Measurements from ENCODE around the gene UBR2. TPM values are rescaled to one million over a fixed set of nuclear protein-coding genes. Genes with fewer than 3 reads are reported as not detected.
A peak's percentile ranks its signal among the peaks of the same experiment; 100 is the strongest.

The UBR2 gene
- 10 to 100 TPM; 13.4 to 38.9 (median 19.0) TPM for total RNA-seq

GRCh38 chr6:42563697-42564505, at the start of gene UBR2:
TSS of gene UBR2 (plus strand) at chr6:42564029. CDS start at chr6:42564320, 291 bp downstream.
- in situ Hi-C loops (cut with MboI; ENCODE audit: low pct_unique_long_range_greater_than_20kb in 2 of 9, low sequenced_read_pairs in 9 of 9, unreplicated experiment in 9 of 9), result loop anchor here in 1 of 9 experiments (25.0 kb wide), 1 partner anchor 477 kb away; no protein-coding TSS in a partner anchor
- ATAC-seq (replicated peaks in 6 of 8), result peak; percentile 86 to 98 (median 98)
- peak within 1 kb of the TSS; percentile 63 to 92 (median 68) for H3K4me3 ChIP-seq
- peaks cover 0 to 4% of the 10 kb centered on the region in 2 donors for H3K4me1 ChIP-seq (replicated peaks in 1 of 2)
- H3K27ac ChIP-seq, result peak within 1 kb of the TSS; percentile 80 to 92
- WGBS, 10 experiments, result 0 to 4% (median 0%) methylated on average over 1 to 14 of the region's 50 CpGs; no CpG with 5 or more reads in 2 of the 10 experiments

- H3K4me3 ChIP-seq, result no peak overlapping the region
- H3K4me1 ChIP-seq (replicated peaks in 1 of 2), result no peaks in the 10 kb centered on the region
- in situ Hi-C loops (cut with MboI; ENCODE audit: low pct_unique_long_range_greater_than_20kb in 2 of 9, low sequenced_read_pairs in 9 of 9, unreplicated experiment in 9 of 9), result no loop called here
- no peak for ATAC-seq (replicated peaks in 6 of 8)
- 33 to 100% (median 98%) methylated on average over 1 of the region's 1 CpG for WGBS, 10 experiments
- no peak overlapping the region for H3K27ac ChIP-seq
Measured at GRCh38 chr6:42514745-42515144, 49.1 kb upstream of the UBR2 start.

DNA sequence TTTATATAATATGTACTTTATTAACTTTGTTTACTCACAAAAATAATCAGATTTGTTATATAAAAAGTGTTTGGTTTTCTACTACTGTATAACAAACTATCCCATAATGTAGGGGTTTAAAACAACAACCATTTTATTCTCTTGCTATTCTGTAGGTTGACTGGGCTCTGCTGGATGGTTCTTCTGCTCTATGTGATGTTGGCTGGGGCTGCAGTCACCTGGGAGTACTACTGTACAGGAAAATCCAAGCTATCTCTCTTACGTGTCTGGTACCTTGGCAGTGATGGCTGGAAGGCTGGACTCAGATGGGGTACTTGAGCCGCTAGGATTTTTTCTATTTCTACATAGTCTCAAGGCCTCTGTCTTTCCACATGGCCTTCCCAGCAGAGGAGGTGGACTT, 44.0 kb upstream of the UBR2 start:
- Histone ChIP-seq H3K27ac (no peak overlapping the region), H3K4me1 (replicated peaks in 1 of 2) (no peaks in the 10 kb centered on the region), H3K4me3 (no peak overlapping the region)
- ATAC-seq (replicated peaks in 6 of 8), result no peak
- WGBS, 10 experiments, result 83 to 100% (median 100%) methylated on average over 1 to 2 of the region's 2 CpGs; no CpG with 5 or more reads in 5 of the 10 experiments
- in situ Hi-C loops (cut with MboI; ENCODE audit: low pct_unique_long_range_greater_than_20kb in 2 of 9, low sequenced_read_pairs in 9 of 9, unreplicated experiment in 9 of 9), result no loop called here

- in situ Hi-C loops (cut with MboI; ENCODE audit: low pct_unique_long_range_greater_than_20kb in 2 of 9, low sequenced_read_pairs in 9 of 9, unreplicated experiment in 9 of 9), result no loop called here
- peak in 3 of 8 experiments; percentile 43 to 77 (median 69) for ATAC-seq (replicated peaks in 6 of 8)
- H3K4me1 ChIP-seq (replicated peaks in 1 of 2), result no peaks in the 10 kb centered on the region
- no peak overlapping the region for H3K4me3 ChIP-seq
- H3K27ac ChIP-seq, result no peak overlapping the region
- WGBS, 10 experiments, result 3 to 100% (median 80%) methylated on average over 1 to 6 of the region's 6 CpGs
Measured at GRCh38 chr6:42520786-42521607, 42.8 kb upstream of the UBR2 start.

- no peak overlapping the region for H3K27ac ChIP-seq
- 60 to 100% (median 90%) methylated on average over 1 to 2 of the region's 2 CpGs; no CpG with 5 or more reads in 3 of the 10 experiments for WGBS, 10 experiments
- in situ Hi-C loops (cut with MboI; ENCODE audit: low pct_unique_long_range_greater_than_20kb in 2 of 9, low sequenced_read_pairs in 9 of 9, unreplicated experiment in 9 of 9), result no loop called here
- no peak overlapping the region for H3K4me3 ChIP-seq
- no peak for ATAC-seq (replicated peaks in 6 of 8)
- H3K4me1 ChIP-seq (replicated peaks in 1 of 2), result no peaks in the 10 kb centered on the region
Measured at GRCh38 chr6:42522036-42522435, 41.8 kb upstream of the UBR2 start.

- WGBS, 10 experiments, result 40 to 100% (median 83%) methylated on average over 1 to 7 of the region's 8 CpGs; no CpG with 5 or more reads in 2 of the 10 experiments
- peak in 3 of 8 experiments; percentile 85 to 95 (median 88) for ATAC-seq (replicated peaks in 6 of 8)
Measured at GRCh38 chr6:42522942-42523814, 40.7 kb upstream of the UBR2 start.

DNA sequence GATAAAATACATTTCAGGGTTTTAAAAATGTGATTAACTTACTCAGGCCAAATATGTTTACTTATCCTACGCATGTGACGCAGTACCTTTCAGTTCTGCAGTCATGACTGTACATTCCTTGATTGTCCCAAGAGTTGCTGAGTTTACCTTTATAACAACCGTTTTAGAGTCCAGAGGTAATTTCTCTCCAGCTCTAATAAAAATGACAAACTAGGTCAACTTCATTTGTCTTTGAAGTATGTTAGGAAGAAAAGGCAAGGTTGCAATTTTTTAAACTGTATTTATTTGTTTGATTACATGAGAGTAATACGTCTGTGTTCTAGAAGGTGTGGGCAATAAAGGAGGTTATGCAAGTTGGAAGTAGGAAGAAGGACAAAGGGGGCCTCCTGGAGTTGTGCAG, 38.6 kb upstream of the UBR2 start:
- ATAC-seq (replicated peaks in 6 of 8), result peak in 1 of 8 experiments; percentile 30
- no peaks in the 10 kb centered on the region for H3K4me1 ChIP-seq (replicated peaks in 1 of 2)
- H3K27ac ChIP-seq, result no peak overlapping the region
- H3K4me3 ChIP-seq, result no peak overlapping the region
- in situ Hi-C loops (cut with MboI; ENCODE audit: low pct_unique_long_range_greater_than_20kb in 2 of 9, low sequenced_read_pairs in 9 of 9, unreplicated experiment in 9 of 9), result loop anchor here in 7 of 9 experiments (25.0 kb wide), 3 partner anchors 88 to 288 kb away; no protein-coding TSS in a partner anchor
- WGBS, 10 experiments, result 27 to 100% (median 84%) methylated on average over 1 to 4 of the region's 4 CpGs

More at GRCh38 chr6:42522942-42523814, 40.7 kb upstream of the UBR2 start:
- Histone ChIP-seq H3K4me3 (no peak overlapping the region), H3K4me1 (replicated peaks in 1 of 2) (no peaks in the 10 kb centered on the region), H3K27ac (no peak overlapping the region)
- in situ Hi-C loops (cut with MboI; ENCODE audit: low pct_unique_long_range_greater_than_20kb in 2 of 9, low sequenced_read_pairs in 9 of 9, unreplicated experiment in 9 of 9), result no loop called here

- Histone ChIP-seq H3K4me1 (replicated peaks in 1 of 2) (no peaks in the 10 kb centered on the region), H3K4me3 (no peak overlapping the region), H3K27ac (no peak overlapping the region)
- WGBS, 10 experiments, result 83% methylated on average over 1 of the region's 3 CpGs; no CpG with 5 or more reads in 9 of the 10 experiments
- in situ Hi-C loops (cut with MboI; ENCODE audit: low pct_unique_long_range_greater_than_20kb in 2 of 9, low sequenced_read_pairs in 9 of 9, unreplicated experiment in 9 of 9), result loop anchor here in 7 of 9 experiments (25.0 kb wide), 3 partner anchors 89 to 289 kb away; no protein-coding TSS in a partner anchor
- no peak for ATAC-seq (replicated peaks in 6 of 8)
Measured at GRCh38 chr6:42526616-42527015, 37.2 kb upstream of the UBR2 start.

DNA sequence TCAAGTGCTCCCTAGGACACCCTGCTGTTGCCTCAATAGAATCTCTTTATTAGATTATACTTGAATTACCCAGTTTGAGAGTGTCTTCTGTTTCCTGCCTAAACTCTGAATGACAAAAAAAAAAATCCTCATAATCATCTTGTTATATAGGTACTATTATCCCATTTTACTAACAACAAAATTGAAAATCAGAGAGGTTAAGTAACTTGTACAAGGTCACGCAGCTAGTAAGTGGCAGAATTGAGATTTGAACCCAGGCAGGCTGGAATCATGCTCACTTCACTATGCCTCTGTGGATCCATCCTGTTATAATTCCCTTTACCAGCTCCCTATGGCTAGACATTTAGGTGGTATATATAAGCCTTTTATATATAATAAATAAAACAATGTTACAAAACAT, 36.6 kb upstream of the UBR2 start:
- no peak for ATAC-seq (replicated peaks in 6 of 8)
- in situ Hi-C loops (cut with MboI; ENCODE audit: low pct_unique_long_range_greater_than_20kb in 2 of 9, low sequenced_read_pairs in 9 of 9, unreplicated experiment in 9 of 9), result loop anchor here in 7 of 9 experiments (25.0 kb wide), 3 partner anchors 90 to 290 kb away; no protein-coding TSS in a partner anchor
- 80 to 100% (median 100%) methylated on average over 1 of the region's 1 CpG; no CpG with 5 or more reads in 2 of the 10 experiments for WGBS, 10 experiments

GRCh38 chr6:42530296-42530695, 33.5 kb upstream of the UBR2 start:
- 82 to 100% (median 100%) methylated on average over 1 of the region's 1 CpG; no CpG with 5 or more reads in 7 of the 10 experiments for WGBS, 10 experiments
- Histone ChIP-seq H3K4me3 (no peak overlapping the region), H3K27ac (no peak overlapping the region), H3K4me1 (replicated peaks in 1 of 2) (no peaks in the 10 kb centered on the region)
- in situ Hi-C loops (cut with MboI; ENCODE audit: low pct_unique_long_range_greater_than_20kb in 2 of 9, low sequenced_read_pairs in 9 of 9, unreplicated experiment in 9 of 9), result loop anchor here in 7 of 9 experiments (25.0 kb wide), 3 partner anchors 93 to 293 kb away; no protein-coding TSS in a partner anchor
- no peak for ATAC-seq (replicated peaks in 6 of 8)

More for the DNA sequence above, 36.6 kb upstream of the UBR2 start:
- Histone ChIP-seq H3K4me1 (replicated peaks in 1 of 2) (no peaks in the 10 kb centered on the region), H3K4me3 (no peak overlapping the region), H3K27ac (no peak overlapping the region)

GRCh38 chr6:42530751-42531150, 33.1 kb upstream of the UBR2 start:
- no peak overlapping the region for H3K27ac ChIP-seq
- H3K4me3 ChIP-seq, result no peak overlapping the region
- WGBS, 10 experiments, result 67 to 100% (median 86%) methylated on average over 1 of the region's 1 CpG; no CpG with 5 or more reads in 2 of the 10 experiments
- in situ Hi-C loops (cut with MboI; ENCODE audit: low pct_unique_long_range_greater_than_20kb in 2 of 9, low sequenced_read_pairs in 9 of 9, unreplicated experiment in 9 of 9), result loop anchor here in 7 of 9 experiments (25.0 kb wide), 3 partner anchors 93 to 293 kb away; no protein-coding TSS in a partner anchor
- no peaks in the 10 kb centered on the region for H3K4me1 ChIP-seq (replicated peaks in 1 of 2)
- ATAC-seq (replicated peaks in 6 of 8), result no peak
